H1 (cell line): ENCODE data around the gene CAPN15. TPM values are rescaled to one million over a fixed set of nuclear protein-coding genes. Genes with fewer than 3 reads are reported as not detected.

Source experiments
- TAF1 ChIP-seq: IDR thresholded peaks from 2 replicates; pipeline ENCODE4 v1.6.1; 2011; ENCODE audit warnings: mild to moderate bottlenecking, low read depth, low read length
- polyA plus RNA-seq, 7 experiments: library from polyadenylated mRNA; depleted of rRNA in 3 of 7; stranded (reverse) in 5 of 7; unstranded in 2 of 7; fragments of >200 nt in 5 of 7; fragments of 200-250 nt in 2 of 7; gene quantifications; 1 replicate in 5 of 7; 2 replicates in 1 of 7; 4 replicates in 1 of 7; pipeline versions ENCODE4 v1.2.1 to v1.2.3, GENCODE V29; 2011 to 2013; ENCODE audit warnings: missing spikeins in 2 of 7, mixed read lengths in 2 of 7
- total RNA-seq: library from RNA; stranded (reverse); fragmentation: NEBNext Ultra II Directional; extraction: Animal tissue kit (Norgen Biotek cat#: 25700); gene quantifications from 2 replicates; pipeline ENCODE4 v1.2.1, GENCODE V29; 2021
- TF ChIP-seq, protein P1 (sequence below): fragments of 300-600 bp; sonication (generic); IDR thresholded peaks from 2 replicates; pipeline ENCODE4 v1.7.1; 2012; ENCODE audit warnings: low read length, moderate library complexity, mild to moderate bottlenecking, inconsistent platforms; ENCODE audit not compliant: insufficient replicate concordance

Gene CAPN15
- total and polyA plus RNA-seq, 2 of the 8 experiments (the other 6 are each of a cell fraction or from before 2014, with no cell fraction given), result 38.9 to 76.9 TPM

DNA sequence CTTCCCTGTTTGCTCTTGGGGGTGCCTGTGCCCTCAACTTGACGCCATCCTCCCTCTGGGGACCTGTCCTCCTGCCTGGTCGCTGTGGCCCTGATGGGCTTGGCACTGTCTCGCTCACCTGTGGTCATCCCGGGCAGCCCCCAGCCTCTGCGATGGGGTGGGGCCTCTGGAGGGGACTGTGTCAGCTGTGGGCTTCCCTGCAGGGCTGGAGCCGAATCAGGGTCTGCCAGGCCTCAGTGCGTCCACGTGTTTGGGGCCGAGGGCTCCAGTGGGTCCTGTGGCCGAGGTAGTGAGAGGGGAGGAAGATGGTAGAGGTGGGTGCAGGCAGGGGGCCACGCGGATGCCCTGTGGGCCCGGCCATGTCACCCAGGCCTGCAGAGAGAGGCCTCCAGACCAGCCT, 50.3 kb downstream of the CAPN15 start (continued):
- TF ChIP-seq, protein P1, sequence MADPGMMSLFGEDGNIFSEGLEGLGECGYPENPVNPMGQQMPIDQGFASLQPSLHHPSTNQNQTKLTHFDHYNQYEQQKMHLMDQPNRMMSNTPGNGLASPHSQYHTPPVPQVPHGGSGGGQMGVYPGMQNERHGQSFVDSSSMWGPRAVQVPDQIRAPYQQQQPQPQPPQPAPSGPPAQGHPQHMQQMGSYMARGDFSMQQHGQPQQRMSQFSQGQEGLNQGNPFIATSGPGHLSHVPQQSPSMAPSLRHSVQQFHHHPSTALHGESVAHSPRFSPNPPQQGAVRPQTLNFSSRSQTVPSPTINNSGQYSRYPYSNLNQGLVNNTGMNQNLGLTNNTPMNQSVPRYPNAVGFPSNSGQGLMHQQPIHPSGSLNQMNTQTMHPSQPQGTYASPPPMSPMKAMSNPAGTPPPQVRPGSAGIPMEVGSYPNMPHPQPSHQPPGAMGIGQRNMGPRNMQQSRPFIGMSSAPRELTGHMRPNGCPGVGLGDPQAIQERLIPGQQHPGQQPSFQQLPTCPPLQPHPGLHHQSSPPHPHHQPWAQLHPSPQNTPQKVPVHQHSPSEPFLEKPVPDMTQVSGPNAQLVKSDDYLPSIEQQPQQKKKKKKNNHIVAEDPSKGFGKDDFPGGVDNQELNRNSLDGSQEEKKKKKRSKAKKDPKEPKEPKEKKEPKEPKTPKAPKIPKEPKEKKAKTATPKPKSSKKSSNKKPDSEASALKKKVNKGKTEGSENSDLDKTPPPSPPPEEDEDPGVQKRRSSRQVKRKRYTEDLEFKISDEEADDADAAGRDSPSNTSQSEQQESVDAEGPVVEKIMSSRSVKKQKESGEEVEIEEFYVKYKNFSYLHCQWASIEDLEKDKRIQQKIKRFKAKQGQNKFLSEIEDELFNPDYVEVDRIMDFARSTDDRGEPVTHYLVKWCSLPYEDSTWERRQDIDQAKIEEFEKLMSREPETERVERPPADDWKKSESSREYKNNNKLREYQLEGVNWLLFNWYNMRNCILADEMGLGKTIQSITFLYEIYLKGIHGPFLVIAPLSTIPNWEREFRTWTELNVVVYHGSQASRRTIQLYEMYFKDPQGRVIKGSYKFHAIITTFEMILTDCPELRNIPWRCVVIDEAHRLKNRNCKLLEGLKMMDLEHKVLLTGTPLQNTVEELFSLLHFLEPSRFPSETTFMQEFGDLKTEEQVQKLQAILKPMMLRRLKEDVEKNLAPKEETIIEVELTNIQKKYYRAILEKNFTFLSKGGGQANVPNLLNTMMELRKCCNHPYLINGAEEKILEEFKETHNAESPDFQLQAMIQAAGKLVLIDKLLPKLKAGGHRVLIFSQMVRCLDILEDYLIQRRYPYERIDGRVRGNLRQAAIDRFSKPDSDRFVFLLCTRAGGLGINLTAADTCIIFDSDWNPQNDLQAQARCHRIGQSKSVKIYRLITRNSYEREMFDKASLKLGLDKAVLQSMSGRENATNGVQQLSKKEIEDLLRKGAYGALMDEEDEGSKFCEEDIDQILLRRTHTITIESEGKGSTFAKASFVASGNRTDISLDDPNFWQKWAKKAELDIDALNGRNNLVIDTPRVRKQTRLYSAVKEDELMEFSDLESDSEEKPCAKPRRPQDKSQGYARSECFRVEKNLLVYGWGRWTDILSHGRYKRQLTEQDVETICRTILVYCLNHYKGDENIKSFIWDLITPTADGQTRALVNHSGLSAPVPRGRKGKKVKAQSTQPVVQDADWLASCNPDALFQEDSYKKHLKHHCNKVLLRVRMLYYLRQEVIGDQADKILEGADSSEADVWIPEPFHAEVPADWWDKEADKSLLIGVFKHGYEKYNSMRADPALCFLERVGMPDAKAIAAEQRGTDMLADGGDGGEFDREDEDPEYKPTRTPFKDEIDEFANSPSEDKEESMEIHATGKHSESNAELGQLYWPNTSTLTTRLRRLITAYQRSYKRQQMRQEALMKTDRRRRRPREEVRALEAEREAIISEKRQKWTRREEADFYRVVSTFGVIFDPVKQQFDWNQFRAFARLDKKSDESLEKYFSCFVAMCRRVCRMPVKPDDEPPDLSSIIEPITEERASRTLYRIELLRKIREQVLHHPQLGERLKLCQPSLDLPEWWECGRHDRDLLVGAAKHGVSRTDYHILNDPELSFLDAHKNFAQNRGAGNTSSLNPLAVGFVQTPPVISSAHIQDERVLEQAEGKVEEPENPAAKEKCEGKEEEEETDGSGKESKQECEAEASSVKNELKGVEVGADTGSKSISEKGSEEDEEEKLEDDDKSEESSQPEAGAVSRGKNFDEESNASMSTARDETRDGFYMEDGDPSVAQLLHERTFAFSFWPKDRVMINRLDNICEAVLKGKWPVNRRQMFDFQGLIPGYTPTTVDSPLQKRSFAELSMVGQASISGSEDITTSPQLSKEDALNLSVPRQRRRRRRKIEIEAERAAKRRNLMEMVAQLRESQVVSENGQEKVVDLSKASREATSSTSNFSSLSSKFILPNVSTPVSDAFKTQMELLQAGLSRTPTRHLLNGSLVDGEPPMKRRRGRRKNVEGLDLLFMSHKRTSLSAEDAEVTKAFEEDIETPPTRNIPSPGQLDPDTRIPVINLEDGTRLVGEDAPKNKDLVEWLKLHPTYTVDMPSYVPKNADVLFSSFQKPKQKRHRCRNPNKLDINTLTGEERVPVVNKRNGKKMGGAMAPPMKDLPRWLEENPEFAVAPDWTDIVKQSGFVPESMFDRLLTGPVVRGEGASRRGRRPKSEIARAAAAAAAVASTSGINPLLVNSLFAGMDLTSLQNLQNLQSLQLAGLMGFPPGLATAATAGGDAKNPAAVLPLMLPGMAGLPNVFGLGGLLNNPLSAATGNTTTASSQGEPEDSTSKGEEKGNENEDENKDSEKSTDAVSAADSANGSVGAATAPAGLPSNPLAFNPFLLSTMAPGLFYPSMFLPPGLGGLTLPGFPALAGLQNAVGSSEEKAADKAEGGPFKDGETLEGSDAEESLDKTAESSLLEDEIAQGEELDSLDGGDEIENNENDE, result no peak
- TF ChIP-seq TAF1, result no peak
